CD4-positive, alpha-beta memory T cell (primary cell): ENCODE data around the gene PHF10. TPM values are rescaled to one million over a fixed set of nuclear protein-coding genes. Genes with fewer than 3 reads are reported as not detected.
A peak's percentile ranks its signal among the peaks of the same experiment; 100 is the strongest.
"Not testable (repeated sequence)": the region's sequence is repeated elsewhere in the genome, so short reads cannot be mapped to it uniquely, and the experiment has no call there.

Source experiments
- CTCF ChIA-PET: fragments of 350-600 bp; sonication (Branson Sonifier 250); formaldehyde crosslinking; loops from one replicate; lab custom pipeline; 2021; ENCODE audit warnings: inconsistent platforms; ENCODE audit not compliant: partially characterized antibody; lab: Charles Lee
- POLR2A ChIA-PET: fragments of 350-600 bp; sonication (Branson Sonifier 250); formaldehyde crosslinking; loops from one replicate; lab custom pipeline; 2021; ENCODE audit not compliant: partially characterized antibody; lab: Charles Lee
- DNase-seq, 5 donors: peaks; one replicate each; pipeline versions ENCODE4 v3.0.0 to v3.0.0-alpha.2; 2020 to 2022; ENCODE audit warnings: mixed read lengths in 1 of 5
- H3K27ac ChIP-seq: one replicate; pipeline ENCODE4 v1.7.0; 2013; ENCODE audit warnings: low read depth, low read length
- H3K27me3 ChIP-seq: 2 replicates; pipeline ENCODE4 v1.7.0; 2013; ENCODE audit warnings: mild to moderate bottlenecking, low read length, moderate library complexity; ENCODE audit not compliant: insufficient read depth
- H3K36me3 ChIP-seq: 2 replicates; pipeline ENCODE4 v1.7.0; 2013; ENCODE audit warnings: mild to moderate bottlenecking, low read length, moderate library complexity; ENCODE audit not compliant: insufficient read depth
- H3K4me1 ChIP-seq: 2 replicates; pipeline ENCODE4 v1.7.0; 2013; ENCODE audit warnings: mild to moderate bottlenecking, low read length, moderate library complexity; ENCODE audit not compliant: insufficient read depth
- H3K4me3 ChIP-seq, 2 donors: one replicate each; pipeline ENCODE4 v1.7.0; 2013; ENCODE audit warnings: low read length in 2 of 2, mild to moderate bottlenecking in 1 of 2
- H3K9me3 ChIP-seq, 2 donors: one replicate each; pipeline ENCODE4 v1.7.0; 2013; ENCODE audit warnings: low read length in 2 of 2, control low read depth in 1 of 2; ENCODE audit not compliant: control insufficient read depth in 1 of 2
- H3K27ac Mint-ChIP-seq, 7 donors: one replicate each; pipeline ENCODE4 v1.8.0; 2020 to 2021; ENCODE audit warnings: mixed read lengths in 7 of 7, mild to moderate bottlenecking in 6 of 7, inconsistent platforms in 3 of 7, moderate library complexity in 3 of 7
- H3K27me3 Mint-ChIP-seq, 2 donors: one replicate each; pipeline ENCODE4 v1.8.0; 2020 to 2021; ENCODE audit warnings: mixed read lengths in 2 of 2
- H3K36me3 Mint-ChIP-seq, 2 donors: one replicate each; pipeline ENCODE4 v1.8.0; 2020 to 2021; ENCODE audit warnings: mixed read lengths in 2 of 2, inconsistent platforms in 1 of 2, mild to moderate bottlenecking in 1 of 2
- H3K4me1 Mint-ChIP-seq, 4 donors: one replicate each; pipeline ENCODE4 v1.8.0; 2020 to 2021; ENCODE audit warnings: mixed read lengths in 4 of 4, mild to moderate bottlenecking in 1 of 4
- H3K4me3 Mint-ChIP-seq, 8 donors: one replicate each; pipeline ENCODE4 v1.8.0; 2020 to 2021; ENCODE audit warnings: mixed read lengths in 8 of 8, mild to moderate bottlenecking in 7 of 8, moderate library complexity in 6 of 8, inconsistent platforms in 3 of 8
- H3K9me3 Mint-ChIP-seq, 8 donors: one replicate each; pipeline ENCODE4 v1.8.0; 2020 to 2021; ENCODE audit warnings: mixed read lengths in 8 of 8, mild to moderate bottlenecking in 5 of 8, inconsistent platforms in 3 of 8, moderate library complexity in 1 of 8
- intact Hi-C: fragments of 100-400 bp; cut with micrococcal nuclease; formaldehyde crosslinking; loops from one replicate; pipeline ENCODE4 v1.15.1; 2023
- polyA plus RNA-seq, 2 donors: library from polyadenylated mRNA; unstranded; fragments of 300-500 nt; fragmentation: Illumina TruSeq; gene quantifications; one replicate each; pipeline ENCODE4 v1.2.3, GENCODE V29; 2021
- total RNA-seq, 2 experiments: library from RNA; stranded (reverse); gene quantifications; one replicate each; pipeline ENCODE4 v1.2.3, GENCODE V29; 2021

PHF10 gene
- 100 to 1,000 TPM; 106 to 108 TPM for total RNA-seq
- polyA plus RNA-seq = 10 to 100 TPM; 17.5 to 24.0 TPM

GRCh38 chr6:169724494-169725124, at the start of gene PHF10:
Gene PHF10, minus strand, starts transcription at chr6:169724500. Its CDS starts 569 bp downstream, at chr6:169723931.
- Histone ChIP-seq H3K36me3 (no peaks in the 10 kb centered on the region), H3K27me3 (no peaks in the 10 kb centered on the region), H3K4me1 (peaks cover 38% of the 10 kb centered on the region), H3K4me3 (peak within 1 kb of the TSS; percentile 76 to 90), H3K27ac (peak within 1 kb of the TSS; percentile 85), H3K9me3 (no peaks in the 10 kb centered on the region)
- peaks cover 22 to 47% (median 34%) of the 10 kb centered on the region in 4 donors for H3K4me1 Mint-ChIP-seq
- no peaks in the 10 kb centered on the region for H3K9me3 Mint-ChIP-seq
- H3K4me3 Mint-ChIP-seq = peak within 1 kb of the TSS; percentile 89 to 100 (median 96)
- H3K27ac Mint-ChIP-seq = peak within 1 kb of the TSS; percentile 93 to 99 (median 96)
- peaks cover 0 to 13% of the 10 kb centered on the region in 2 donors for H3K36me3 Mint-ChIP-seq
- peak; percentile 61 to 67 (median 63) for DNase-seq
- H3K27me3 Mint-ChIP-seq = no peaks in the 10 kb centered on the region
- POLR2A ChIA-PET = interaction anchor here (0.8 to 18.2 kb wide), 9 partner anchors 9 to 859 kb away, joined by 3 to 279 read pairs (median 4); partner anchors contain the start of genes C6orf120, DYNLT2, ERMARD and PDCD2
- intact Hi-C loops = loop anchor here (2.0 kb wide), 1 partner anchor 70 kb away; no protein-coding TSS in a partner anchor
- CTCF ChIA-PET = interaction anchor here (0.6 kb wide), 1 partner anchor 11 kb away, joined by 3 read pairs; no protein-coding TSS in a partner anchor

- Histone ChIP-seq H3K27me3 (no peaks in the 10 kb centered on the region), H3K4me3 (no peak overlapping the region), H3K27ac (no peak overlapping the region), H3K9me3 (no peaks in the 10 kb centered on the region), H3K36me3 (peaks cover 17% of the 10 kb centered on the region), H3K4me1 (no peaks in the 10 kb centered on the region)
- Mint-ChIP-seq H3K27ac (peak overlapping the region in 2 of 7 donors; percentile 7 to 10), H3K4me3 (no peak overlapping the region), H3K9me3 (peaks cover 0 to 2% (median 0%) of the 10 kb centered on the region in 8 donors), H3K27me3 (no peaks in the 10 kb centered on the region), H3K4me1 (peaks cover 0 to 7% (median 0%) of the 10 kb centered on the region in 4 donors), H3K36me3 (peaks cover 41 to 67% of the 10 kb centered on the region in 2 donors)
- POLR2A ChIA-PET = no interaction called here
- no peak for DNase-seq
- CTCF ChIA-PET = no interaction called here
- intact Hi-C loops = no loop called here
Measured at GRCh38 chr6:169766921-169767736, 42.8 kb upstream of the PHF10 start.

GRCh38 chr6:169766232-169766631, 41.9 kb upstream of the PHF10 start:
- Mint-ChIP-seq H3K4me1 (peaks cover 0 to 7% (median 0%) of the 10 kb centered on the region in 4 donors), H3K4me3 (no peak overlapping the region), H3K36me3 (peaks cover 43 to 66% of the 10 kb centered on the region in 2 donors), H3K9me3 (peaks cover 0 to 2% (median 0%) of the 10 kb centered on the region in 8 donors), H3K27ac (no peak overlapping the region), H3K27me3 (no peaks in the 10 kb centered on the region)
- Histone ChIP-seq H3K27ac (no peak overlapping the region), H3K4me3 (no peak overlapping the region), H3K27me3 (no peaks in the 10 kb centered on the region), H3K4me1 (no peaks in the 10 kb centered on the region), H3K9me3 (no peaks in the 10 kb centered on the region), H3K36me3 (peaks cover 18% of the 10 kb centered on the region)
- ChIA-PET POLR2A (no interaction called here), CTCF (no interaction called here)
- intact Hi-C loops = no loop called here
- DNase-seq = no peak

GRCh38 chr6:169765789-169766188, 41.5 kb upstream of the PHF10 start:
- intact Hi-C loops, DNase-seq, H3K9me3 ChIP-seq, H3K4me1 ChIP-seq, H3K4me3 ChIP-seq, POLR2A ChIA-PET, H3K4me3 Mint-ChIP-seq, H3K27me3 ChIP-seq, H3K27me3 Mint-ChIP-seq, H3K4me1 Mint-ChIP-seq, H3K27ac Mint-ChIP-seq, H3K9me3 Mint-ChIP-seq, CTCF ChIA-PET, H3K27ac ChIP-seq: not testable (repeated sequence)
- H3K36me3 ChIP-seq = peaks cover 22% of the 10 kb centered on the region
- H3K36me3 Mint-ChIP-seq = peaks cover 44 to 68% of the 10 kb centered on the region in 2 donors

GRCh38 chr6:169763881-169764280, 39.6 kb upstream of the PHF10 start:
- Mint-ChIP-seq H3K36me3 (peaks cover 62 to 76% of the 10 kb centered on the region in 2 donors), H3K27me3 (no peaks in the 10 kb centered on the region), H3K9me3 (peaks cover 0 to 2% (median 0%) of the 10 kb centered on the region in 8 donors), H3K4me3 (peak overlapping the region in 1 of 8 donors; percentile 41), H3K27ac (no peak overlapping the region), H3K4me1 (peaks cover 0 to 8% (median 2%) of the 10 kb centered on the region in 4 donors)
- no peaks in the 10 kb centered on the region for H3K4me1 ChIP-seq
- no peaks in the 10 kb centered on the region for H3K27me3 ChIP-seq
- POLR2A ChIA-PET = interaction anchor here (0.6 to 1.1 kb wide), 2 partner anchors 11 to 12 kb away, joined by 3 to 4 read pairs; partner anchors contain the start of genes DYNLT2 and ERMARD
- no peak overlapping the region for H3K4me3 ChIP-seq
- CTCF ChIA-PET = interaction anchor here (0.7 kb wide), 1 partner anchor 804 kb away, joined by 3 read pairs; no protein-coding TSS in a partner anchor
- H3K27ac ChIP-seq = no peak overlapping the region
- intact Hi-C loops = no loop called here
- DNase-seq = no peak
- peaks cover 38% of the 10 kb centered on the region for H3K36me3 ChIP-seq
- H3K9me3 ChIP-seq = no peaks in the 10 kb centered on the region

GRCh38 chr6:169763308-169763707, 39.0 kb upstream of the PHF10 start:
- no peak for DNase-seq
- H3K27me3 Mint-ChIP-seq = no peaks in the 10 kb centered on the region
- H3K27ac Mint-ChIP-seq = no peak overlapping the region
- no peaks in the 10 kb centered on the region for H3K9me3 ChIP-seq
- H3K27me3 ChIP-seq = no peaks in the 10 kb centered on the region
- H3K36me3 ChIP-seq = peaks cover 41% of the 10 kb centered on the region
- no peak overlapping the region for H3K4me3 ChIP-seq
- peaks cover 0 to 2% (median 0%) of the 10 kb centered on the region in 8 donors for H3K9me3 Mint-ChIP-seq
- peak overlapping the region in 1 of 8 donors; percentile 41 for H3K4me3 Mint-ChIP-seq
- H3K4me1 Mint-ChIP-seq = peaks cover 0 to 11% (median 2%) of the 10 kb centered on the region in 4 donors
- ChIA-PET POLR2A (interaction anchor here (1.1 kb wide), 1 partner anchor 11 kb away, joined by 4 read pairs; the partner anchor contains the start of genes DYNLT2 and ERMARD), CTCF (interaction anchor here (0.7 kb wide), 1 partner anchor 804 kb away, joined by 3 read pairs; no protein-coding TSS in a partner anchor)
- no peaks in the 10 kb centered on the region for H3K4me1 ChIP-seq
- H3K36me3 Mint-ChIP-seq = peaks cover 68 to 79% of the 10 kb centered on the region in 2 donors
- no peak overlapping the region for H3K27ac ChIP-seq
- intact Hi-C loops = no loop called here
